GM21390 (cell line): Measurements from ENCODE around the gene FGF2.
"Not testable (repeated sequence)": the region's sequence is repeated elsewhere in the genome, so short reads cannot be mapped to it uniquely, and the experiment has no call there.

Experiments used
- ATAC-seq: cut with Tn5 transposase; IDR thresholded peaks from one replicate; pipeline ENCODE4 v1.9.1; 2021; ENCODE audit not compliant: unreplicated experiment

Gene FGF2

DNA sequence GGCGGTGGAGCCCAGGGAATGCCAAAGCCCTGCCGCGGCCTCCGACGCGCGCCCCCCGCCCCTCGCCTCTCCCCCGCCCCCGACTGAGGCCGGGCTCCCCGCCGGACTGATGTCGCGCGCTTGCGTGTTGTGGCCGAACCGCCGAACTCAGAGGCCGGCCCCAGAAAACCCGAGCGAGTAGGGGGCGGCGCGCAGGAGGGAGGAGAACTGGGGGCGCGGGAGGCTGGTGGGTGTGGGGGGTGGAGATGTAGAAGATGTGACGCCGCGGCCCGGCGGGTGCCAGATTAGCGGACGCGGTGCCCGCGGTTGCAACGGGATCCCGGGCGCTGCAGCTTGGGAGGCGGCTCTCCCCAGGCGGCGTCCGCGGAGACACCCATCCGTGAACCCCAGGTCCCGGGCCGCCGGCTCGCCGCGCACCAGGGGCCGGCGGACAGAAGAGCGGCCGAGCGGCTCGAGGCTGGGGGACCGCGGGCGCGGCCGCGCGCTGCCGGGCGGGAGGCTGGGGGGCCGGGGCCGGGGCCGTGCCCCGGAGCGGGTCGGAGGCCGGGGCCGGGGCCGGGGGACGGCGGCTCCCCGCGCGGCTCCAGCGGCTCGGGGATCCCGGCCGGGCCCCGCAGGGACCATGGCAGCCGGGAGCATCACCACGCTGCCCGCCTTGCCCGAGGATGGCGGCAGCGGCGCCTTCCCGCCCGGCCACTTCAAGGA lies at the start of gene FGF2:
TSS of gene FGF2 (plus strand) at position 279 of the 705 bp plus-strand sequence. CDS start at position 623, 344 bp downstream.
- peak; percentile 18 for ATAC-seq

DNA sequence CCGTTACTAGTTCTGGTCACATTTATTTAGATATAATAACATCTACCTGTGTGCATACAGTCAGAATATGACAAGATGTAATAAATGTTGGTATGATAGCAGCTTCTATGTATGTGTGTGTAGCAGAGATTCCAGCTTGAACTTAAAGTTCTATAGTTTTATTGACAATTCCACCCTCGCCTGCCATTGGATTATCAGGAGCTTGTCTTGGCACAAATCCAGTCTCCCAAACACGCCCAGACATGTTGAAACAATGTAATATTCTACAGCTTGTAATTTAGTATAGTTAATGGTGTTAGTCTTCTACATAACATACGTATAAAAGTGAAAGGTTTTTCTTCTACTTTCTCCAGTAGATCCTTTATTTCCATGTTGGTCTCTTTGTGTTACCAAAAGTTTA lies 49.7 kb upstream of the FGF2 start:
- ATAC-seq: no peak

DNA sequence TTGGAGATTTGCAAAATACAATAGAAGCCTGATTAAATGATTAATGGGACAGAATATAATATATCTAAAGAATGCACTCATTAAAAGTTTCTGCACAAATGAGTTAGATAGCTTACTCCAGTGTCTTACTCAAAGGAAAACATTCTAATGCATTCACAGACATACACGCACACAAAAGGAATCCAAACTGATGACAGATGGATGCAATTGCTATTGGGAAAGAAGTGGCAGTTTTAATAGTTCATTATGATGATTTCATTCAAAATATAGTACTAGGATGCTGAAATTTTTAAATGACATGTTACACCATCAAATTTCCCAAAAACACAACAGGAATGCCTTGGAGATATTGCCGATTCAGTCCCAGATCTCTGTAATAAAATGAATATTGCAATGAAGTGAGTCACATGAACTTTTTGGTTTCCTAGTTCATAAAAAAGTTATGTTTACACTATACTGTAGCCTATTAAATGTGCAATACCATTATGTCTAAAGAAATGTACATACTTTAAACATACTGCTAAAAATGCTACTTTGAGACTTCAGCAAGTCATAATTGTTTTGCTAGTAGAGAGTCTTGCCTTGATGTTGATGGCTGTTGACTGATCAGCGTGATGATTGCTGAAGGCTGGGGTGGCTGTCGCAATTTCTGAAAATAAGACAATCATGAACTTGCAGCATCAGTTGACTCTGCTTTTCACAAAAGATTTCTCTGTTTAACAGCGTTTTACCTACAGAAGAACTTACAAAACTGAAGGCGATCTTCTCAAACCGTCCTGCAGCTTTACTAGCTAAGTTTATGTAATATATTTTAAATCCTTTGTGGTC lies 48.6 kb upstream of the FGF2 start:
- ATAC-seq: no peak

DNA sequence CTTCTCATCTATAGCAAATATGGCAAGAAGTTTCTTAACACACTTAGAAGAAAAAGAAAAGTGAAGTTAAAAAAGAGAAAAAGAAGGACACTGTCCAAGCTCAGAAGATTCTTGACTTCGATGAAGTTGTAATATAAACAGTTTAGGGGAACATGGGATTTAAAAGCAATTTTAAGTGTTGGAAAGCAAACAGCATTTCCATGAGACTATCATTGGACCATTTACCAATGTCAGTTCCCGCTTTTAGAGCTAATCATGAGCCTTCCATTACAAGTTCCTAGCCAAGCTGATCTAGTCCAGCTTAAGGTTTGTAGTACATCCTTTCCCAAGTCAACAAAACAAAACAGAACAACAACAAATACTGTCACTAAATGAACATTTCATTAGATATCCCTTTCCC lies 45.1 kb upstream of the FGF2 start:
- ATAC-seq: no peak

DNA sequence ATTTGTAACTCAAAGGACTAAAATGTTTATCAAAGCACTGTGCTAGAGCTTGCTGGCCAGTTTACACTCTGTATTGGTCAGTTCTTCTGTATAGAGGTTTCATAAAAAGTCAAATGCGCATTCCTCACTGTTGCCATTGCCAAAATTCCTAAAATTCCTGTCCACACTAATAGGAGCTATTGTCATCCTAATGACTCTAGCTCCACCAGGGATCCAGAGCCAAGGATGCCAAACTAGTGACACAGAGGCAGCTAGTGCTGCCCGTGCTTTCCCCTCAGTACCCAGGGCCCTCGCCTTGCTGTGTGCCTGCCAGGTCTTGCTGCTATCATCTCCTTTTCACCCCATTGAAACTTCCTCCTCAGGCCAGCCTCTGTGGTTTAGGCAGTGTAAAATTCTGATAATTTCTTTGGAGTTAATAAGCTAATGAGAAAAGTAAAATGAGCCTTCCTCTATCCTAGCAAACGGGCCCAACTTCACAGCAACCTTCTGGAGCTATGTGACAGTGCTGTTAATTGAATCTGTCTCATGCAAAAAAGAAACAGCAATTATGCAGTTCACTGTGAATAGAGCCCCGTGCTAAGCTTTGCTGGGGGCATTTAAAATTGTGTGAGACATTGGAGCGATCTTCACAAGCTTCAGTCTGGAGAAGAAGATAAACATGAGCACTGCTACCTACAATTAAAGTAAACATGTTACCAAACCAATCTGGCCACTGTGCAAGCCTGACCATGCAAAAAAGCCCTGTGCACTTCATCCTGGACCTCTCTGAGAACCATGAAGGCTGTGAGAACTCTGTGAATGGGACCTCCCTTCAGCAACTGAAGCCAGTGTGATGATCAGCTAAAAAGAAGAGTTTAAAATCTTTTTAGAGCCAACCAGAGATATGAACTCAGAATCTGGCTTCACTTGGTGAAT lies 43.1 kb upstream of the FGF2 start:
- ATAC-seq: no peak

DNA sequence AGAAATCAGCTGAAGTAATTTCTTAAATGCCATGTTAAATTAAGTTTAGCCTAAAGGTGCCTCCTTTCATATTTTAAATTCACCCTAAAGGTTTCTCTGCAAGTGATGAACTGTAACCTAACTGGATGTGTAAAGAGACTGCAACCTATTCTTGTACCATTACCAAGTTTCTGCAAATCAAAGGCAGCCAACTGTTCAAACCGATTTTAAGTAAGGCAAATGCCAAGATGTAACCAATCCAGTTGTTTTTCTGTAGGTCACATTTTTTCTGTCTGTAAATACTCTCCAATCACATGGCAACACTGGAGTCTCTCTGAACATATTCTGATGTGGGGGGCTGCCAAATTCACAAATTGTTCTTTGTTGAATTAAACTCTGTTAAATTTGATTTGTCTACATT lies 42.4 kb upstream of the FGF2 start:
- no peak for ATAC-seq

DNA sequence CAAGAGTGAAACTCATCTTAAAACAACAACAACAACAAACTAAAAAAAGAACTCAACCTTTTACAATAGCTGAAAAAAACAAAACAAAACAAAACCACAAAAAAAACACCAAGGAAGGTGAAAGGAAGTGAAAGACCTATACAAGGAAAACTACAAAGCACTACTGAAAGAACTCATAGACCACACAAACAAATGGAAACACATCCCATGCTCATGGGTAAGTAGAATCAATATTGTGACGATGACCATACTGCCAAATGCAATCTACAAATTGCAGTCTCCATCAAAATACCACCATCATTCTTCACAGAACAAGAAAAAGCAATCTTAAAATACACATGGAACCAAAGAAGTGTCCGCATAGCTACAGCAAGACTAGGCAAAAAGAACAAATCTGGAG lies 41.5 kb upstream of the FGF2 start:
- no peak for ATAC-seq

DNA sequence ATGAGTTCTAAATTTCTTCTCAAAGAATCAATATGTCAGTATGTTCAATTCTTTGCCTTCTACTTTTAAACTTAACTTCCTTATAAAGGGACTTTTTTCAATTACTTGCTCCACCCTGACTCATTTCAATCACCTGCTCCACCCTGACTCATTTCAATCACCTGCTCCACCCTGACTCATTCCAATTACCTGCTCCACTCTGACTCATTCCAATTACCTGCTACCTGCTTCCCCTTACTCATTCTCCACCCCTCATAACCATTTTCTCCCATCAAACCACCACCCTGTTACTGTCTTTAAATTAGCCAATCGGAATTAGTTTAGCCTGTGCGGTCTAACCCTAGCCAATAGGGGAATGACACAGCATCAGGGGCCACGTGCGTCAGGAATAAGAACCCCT lies 40.3 kb upstream of the FGF2 start:
- ATAC-seq: not testable (repeated sequence)

DNA sequence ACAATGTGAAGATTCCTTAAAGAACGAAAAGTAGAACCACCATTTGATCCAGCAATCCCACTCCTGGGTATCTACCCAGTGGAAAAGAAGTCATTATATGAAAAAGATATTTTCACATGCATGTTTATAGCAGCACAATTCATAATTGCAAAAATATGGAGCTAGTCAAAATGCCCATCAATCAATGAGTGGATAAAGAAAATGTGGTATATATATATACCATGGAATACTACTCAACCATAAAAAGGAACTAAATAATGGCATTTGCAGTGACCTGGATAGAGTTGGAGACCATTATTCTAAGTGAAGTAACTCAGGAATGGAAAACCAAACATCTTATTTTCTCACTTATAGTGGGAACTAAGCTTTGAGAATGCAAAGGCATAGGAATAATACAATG lies 39.7 kb upstream of the FGF2 start:
- not testable (repeated sequence) for ATAC-seq

DNA sequence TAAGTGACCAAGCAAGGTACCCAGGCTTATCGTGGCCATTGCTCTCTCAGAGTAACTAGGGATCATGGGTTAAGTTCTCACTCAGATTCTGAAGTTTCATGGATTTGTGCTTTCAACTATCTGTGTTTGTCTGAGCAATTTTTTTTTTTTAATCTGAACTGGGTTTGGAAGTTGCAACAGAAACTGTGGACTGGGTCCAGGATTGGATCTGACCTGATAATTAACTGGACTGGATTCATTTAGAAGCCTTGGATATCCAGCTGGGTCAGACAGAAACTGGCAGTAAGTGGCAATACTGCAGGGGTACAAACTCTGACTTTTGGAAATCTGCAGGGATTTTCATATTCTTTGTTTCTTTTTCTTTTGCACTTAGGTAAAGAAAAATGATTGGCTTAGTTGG lies 38.7 kb upstream of the FGF2 start:
- no peak for ATAC-seq

DNA sequence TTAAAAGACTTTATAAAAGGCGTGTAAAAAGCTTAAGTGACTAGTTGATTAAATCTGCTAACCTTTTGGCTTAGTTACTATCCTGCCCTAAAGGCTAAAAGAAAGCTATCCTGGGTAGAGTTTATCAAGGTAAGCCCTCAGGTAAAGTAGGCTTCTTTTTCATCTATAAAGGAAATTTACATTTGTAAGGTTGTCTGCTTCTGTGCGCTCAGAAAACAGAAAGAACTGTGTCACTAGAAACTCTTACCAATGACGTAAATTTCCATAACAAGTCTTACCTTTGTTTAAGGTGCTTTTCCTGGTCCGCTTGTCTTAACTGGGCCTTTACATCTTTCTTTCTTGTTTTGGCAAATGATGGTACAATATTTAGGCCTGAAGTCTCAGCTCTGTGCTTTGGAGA lies 37.7 kb upstream of the FGF2 start:
- ATAC-seq: no peak

DNA sequence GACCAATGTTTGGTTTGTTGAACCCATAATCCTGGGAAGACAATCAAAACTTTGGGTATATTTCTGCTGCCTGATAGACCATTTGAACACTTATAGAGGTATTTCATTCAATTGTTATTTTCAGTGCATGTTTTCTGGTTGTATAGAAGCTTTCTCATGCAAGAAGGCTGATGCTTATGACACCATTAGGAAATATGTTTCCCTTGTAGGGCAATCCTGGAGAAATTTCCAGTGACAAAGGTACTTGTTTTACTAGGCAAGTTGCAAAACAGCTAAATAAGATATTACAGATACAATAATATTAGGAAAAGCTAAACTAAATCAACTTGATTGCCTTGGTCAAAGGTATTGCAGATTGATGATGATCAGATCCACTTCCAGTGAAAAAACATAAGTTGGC lies 32.8 kb upstream of the FGF2 start:
- ATAC-seq: no peak

DNA sequence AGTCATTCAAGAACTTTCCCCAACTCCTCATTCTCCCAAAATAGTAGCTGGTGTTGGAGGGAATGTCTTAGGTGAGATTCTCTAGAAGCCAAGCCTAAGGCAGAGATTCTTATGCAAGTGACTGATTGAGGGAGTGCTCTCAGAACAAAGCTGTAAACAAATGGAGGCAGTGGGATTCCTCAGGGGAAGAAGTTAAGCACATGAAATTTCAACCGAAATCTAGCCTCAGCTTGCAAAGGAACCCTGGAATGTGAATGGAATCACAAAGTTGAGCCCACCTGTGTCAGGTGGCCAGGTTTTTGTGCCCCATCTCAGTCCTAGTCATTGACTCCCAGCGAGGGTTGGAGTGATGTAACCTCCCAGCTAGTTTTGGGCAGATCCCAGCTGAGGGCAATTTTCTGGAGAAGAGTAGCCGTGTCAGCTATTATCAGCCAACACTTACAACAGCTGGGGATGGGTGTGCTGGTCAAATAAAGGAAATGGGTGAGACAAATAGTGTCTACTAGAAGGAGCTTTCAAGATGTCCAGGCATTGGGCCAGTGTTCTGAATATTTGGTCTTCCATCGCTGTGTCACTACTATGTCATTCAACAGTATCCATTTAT lies 29.7 kb upstream of the FGF2 start:
- no peak for ATAC-seq

DNA sequence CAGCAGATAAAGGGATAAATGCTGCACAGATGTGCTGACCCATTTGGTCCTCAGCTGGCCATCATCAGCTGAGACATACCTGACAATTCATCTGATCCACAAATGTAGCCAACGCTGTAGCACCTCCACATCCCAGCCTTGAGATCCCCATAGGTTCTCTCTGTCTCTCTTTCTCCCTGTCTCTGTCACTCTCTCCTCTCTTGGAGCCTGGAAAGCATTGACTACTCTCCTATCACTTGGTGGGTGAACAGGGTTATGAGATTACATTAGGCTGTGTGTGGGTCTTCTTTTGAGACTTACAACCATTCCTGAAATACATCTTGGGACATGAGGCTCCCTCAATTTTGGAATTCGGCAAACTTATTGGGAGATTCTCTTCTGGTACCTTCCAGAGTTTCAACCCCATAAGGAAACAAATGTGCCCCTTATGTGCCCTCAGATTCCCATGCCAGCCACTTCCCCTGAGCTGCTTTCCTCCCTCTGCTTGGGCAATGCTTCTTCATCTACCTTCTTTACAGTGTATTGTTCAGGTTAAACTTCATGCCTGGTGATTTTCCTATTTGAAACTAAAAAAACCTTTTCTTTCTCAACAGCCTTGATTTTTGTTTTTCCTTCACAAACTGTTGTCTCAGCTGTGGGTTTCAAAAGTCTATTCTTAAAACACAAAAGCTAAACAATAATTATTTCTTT lies 29.1 kb upstream of the FGF2 start:
- ATAC-seq: no peak

DNA sequence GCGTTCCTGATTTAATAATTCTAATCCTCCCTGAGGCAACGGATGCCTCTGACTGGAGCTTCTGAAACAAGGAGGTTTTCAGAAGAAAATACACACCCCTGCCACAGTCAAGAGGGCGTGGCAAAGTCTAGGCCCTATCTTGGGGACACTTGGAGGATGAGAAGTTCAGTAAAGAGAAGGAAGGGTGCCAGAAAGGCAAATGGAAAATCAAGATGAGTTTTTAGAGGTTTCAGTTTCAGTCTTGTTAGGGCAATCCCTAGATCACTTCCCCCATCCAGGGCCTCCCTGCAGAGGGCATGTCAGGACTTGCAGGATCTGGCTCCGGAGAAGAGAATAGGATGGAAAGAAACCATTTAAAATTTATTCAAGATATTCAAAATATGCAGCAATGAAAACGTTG lies 28.5 kb upstream of the FGF2 start:
- peak; percentile 52 for ATAC-seq

DNA sequence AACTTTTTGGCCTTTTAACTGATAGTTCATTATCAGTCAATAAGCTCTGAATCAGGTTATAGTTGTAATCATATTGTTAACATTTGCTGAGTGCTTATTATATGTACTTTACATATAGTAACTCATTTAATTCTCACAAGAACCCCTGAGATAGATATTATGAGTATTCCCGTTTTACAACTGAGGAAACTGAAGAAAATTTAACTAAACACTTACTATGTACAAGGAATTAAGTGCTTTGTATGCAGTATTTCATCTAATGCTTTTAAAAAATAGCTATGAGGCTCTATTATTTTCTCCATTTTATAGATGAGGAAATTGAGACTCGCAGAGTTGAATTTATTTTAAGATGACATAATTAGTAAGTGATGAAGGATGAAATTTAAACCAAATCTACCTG lies 27.7 kb upstream of the FGF2 start:
- no peak for ATAC-seq

DNA sequence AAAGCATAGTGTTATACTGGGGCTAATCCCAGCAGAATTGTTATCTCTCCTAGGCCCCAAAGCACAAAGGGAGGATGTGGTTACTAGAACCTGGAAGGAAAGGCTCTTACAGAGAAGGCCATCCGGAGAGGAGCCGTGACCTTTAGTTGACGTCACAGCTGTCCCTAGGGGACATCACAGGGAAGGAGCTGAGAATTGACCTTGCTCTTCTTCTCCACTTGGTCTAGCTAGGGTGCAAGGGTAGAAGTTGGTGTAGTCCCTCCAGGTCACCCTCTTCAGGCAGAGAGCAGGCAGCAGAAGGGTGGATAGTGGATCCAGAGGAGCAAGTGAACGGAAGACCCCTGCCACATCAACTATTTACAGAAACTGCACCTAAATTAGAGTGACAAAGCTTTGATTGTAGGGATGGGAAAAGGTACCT lies 22.8 kb upstream of the FGF2 start:
- ATAC-seq: no peak

DNA sequence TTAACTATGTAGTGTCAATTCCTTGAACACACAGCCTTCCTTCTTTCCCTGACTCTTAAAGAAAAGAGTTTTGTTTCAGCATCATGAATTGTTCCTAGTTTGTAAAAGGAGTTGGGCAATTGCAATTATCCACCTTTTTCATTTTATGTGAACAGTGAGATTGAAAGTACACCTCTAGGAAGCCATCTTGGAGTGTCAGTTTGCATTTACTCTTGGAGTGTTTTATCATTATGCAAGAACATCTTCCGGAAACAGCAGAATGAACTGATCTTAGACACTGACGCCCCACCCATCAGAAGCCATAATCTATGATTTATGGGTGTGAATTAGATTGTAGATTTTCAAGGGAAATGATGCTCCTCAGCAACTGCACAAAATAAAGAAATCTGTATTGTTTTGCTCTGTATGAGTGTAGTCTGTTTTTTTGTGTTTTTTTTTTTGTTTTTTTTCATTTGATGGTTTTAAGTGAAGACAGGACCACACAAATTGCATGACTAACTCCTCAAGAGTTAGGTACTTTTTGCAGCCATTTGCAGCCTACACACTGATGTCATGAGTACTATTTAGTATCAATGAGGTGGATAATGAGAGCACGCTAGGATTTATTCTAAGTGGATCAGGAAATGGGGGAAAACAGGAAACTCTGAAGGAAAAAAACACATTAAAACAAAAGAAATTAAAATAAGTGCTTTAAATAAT lies 19.5 kb upstream of the FGF2 start:
- no peak for ATAC-seq

DNA sequence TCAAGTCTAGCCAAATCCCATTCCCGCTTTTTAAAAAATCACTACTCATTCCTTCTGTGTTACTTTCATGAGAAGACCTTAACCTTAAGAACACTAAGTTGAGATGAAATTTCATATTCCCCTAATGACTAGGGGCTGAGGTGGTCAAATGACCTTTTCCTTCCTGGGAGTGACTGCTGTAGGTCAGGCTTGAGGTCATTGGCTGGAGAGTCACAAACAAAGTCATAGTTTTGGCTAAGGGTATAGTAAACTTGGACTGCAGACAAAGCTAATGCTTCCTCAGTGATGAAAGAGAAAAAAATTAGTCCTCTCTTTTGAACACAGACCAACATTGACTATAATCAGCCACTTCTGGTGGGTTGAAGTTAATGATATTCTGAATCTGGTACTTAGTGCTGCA lies 16.0 kb upstream of the FGF2 start:
- no peak for ATAC-seq

DNA sequence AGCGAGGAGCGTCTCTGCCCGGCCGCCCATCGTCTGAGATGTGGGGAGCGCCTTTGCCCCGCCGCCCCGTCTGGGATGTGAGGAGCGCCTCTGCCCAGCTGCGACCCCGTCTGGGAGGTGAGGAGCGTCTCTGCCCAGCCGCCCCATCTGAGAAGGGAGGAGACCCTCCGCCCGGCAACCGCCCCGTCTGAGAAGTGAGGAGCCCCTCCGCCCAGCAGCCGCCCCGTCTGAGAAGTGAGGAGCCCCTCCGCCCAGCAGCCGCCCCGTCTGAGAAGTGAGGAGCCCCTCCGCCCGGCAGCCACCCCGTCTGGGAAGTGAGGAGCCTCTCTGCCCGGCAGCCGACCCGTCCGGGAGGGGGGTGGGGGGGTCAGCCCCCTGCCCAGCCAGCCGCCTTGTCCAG lies 14.8 kb upstream of the FGF2 start:
- not testable (repeated sequence) for ATAC-seq
